Stimulated activated memory B cell treated with anti-CD40 and anti-IgM and Interleukin-4, amounts not matched to agents 10 μg/mL and 1 μg/mL and 100 μg/mL, for 72 hours (primary cell): ENCODE data around the gene TULP4.

Source experiments
- ATAC-seq: fragments of 150-1000 bp; cut with Tn5 transposase; 2 replicates; pipeline ENCODE4 v1.10.0; 2021
- H3K27ac Mint-ChIP-seq: one replicate; pipeline ENCODE4 v1.8.0; 2022; ENCODE audit warnings: mild to moderate bottlenecking, mixed read lengths
- H3K27me3 Mint-ChIP-seq: one replicate; pipeline ENCODE4 v1.8.0; 2022; ENCODE audit warnings: mixed read lengths
- H3K36me3 Mint-ChIP-seq: one replicate; pipeline ENCODE4 v1.8.0; 2022; ENCODE audit warnings: mixed read lengths
- H3K4me1 Mint-ChIP-seq: one replicate; pipeline ENCODE4 v1.8.0; 2022; ENCODE audit warnings: mixed read lengths
- H3K4me3 Mint-ChIP-seq: one replicate; pipeline ENCODE4 v1.8.0; 2022; ENCODE audit warnings: mild to moderate bottlenecking, moderate library complexity, mixed read lengths
- H3K9me3 Mint-ChIP-seq: one replicate; pipeline ENCODE4 v1.8.0; 2022; ENCODE audit warnings: mixed read lengths

The TULP4 gene

GRCh38 chr6:158503222-158503621 lies 191.0 kb downstream of the TULP4 start:
- Mint-ChIP-seq H3K9me3 (no peaks in the 10 kb centered on the region), H3K36me3 (peaks cover 70% of the 10 kb centered on the region), H3K4me1 (no peaks in the 10 kb centered on the region), H3K4me3 (no peak overlapping the region), H3K27me3 (no peaks in the 10 kb centered on the region), H3K27ac (no peak overlapping the region)
- ATAC-seq = no peak

- Mint-ChIP-seq H3K36me3 (peaks cover 66% of the 10 kb centered on the region), H3K9me3 (no peaks in the 10 kb centered on the region), H3K4me3 (no peak overlapping the region), H3K27me3 (no peaks in the 10 kb centered on the region), H3K27ac (no peak overlapping the region), H3K4me1 (no peaks in the 10 kb centered on the region)
- no peak for ATAC-seq
Measured at GRCh38 chr6:158503846-158504245, 191.6 kb downstream of the TULP4 start.

GRCh38 chr6:158505194-158505593 lies 192.9 kb downstream of the TULP4 start:
- Mint-ChIP-seq H3K9me3 (no peaks in the 10 kb centered on the region), H3K4me3 (no peak overlapping the region), H3K4me1 (no peaks in the 10 kb centered on the region), H3K27me3 (no peaks in the 10 kb centered on the region), H3K36me3 (peaks cover 55% of the 10 kb centered on the region), H3K27ac (no peak overlapping the region)
- no peak for ATAC-seq

DNA sequence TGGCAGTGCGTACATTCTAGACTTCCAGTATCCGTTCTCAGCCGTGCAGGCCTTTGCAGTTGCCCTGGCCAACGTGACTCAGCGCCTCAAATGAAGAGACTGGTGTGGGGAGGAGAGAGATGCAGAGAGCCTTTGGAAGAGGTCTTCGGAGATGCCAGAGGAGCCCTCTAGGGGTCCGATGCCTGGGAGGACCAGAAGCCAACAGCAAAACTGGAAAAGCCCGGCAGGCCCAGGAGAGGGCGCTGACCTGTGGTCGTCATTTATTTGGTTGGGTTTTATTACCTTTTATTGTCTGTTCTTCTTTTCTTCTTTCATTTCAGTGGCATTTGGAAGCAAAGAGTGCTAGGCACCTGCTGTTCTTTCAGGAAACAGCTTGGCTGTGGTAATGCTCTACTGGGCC lies 194.3 kb downstream of the TULP4 start:
- Mint-ChIP-seq H3K4me1 (no peaks in the 10 kb centered on the region), H3K27ac (no peak overlapping the region), H3K36me3 (peaks cover 56% of the 10 kb centered on the region), H3K27me3 (no peaks in the 10 kb centered on the region), H3K4me3 (no peak overlapping the region), H3K9me3 (no peaks in the 10 kb centered on the region)
- ATAC-seq = no peak

- ATAC-seq = no peak
- Mint-ChIP-seq H3K4me3 (no peak overlapping the region), H3K27me3 (no peaks in the 10 kb centered on the region), H3K27ac (no peak overlapping the region), H3K9me3 (no peaks in the 10 kb centered on the region), H3K36me3 (peaks cover 51% of the 10 kb centered on the region), H3K4me1 (no peaks in the 10 kb centered on the region)
Measured at GRCh38 chr6:158507174-158507573, 194.9 kb downstream of the TULP4 start.

DNA sequence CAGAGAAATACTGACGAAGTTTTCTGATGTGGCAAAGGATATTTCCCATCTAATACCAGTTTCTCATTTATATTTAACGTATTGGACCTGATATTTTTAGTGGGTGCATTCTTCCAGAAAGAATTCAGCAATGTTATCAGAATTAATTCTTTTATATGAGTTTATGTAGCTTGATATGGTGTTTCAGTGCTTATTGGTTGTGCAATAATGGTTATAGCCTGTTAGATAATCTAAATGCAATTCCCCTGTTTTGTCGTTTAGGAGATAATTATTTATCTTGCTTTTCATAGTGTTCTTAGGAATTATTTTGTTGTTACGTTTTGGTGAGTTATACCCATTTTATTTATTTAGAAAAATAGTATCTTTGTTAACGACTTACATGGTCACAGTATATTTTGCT lies 196.2 kb downstream of the TULP4 start:
- H3K9me3 Mint-ChIP-seq = no peaks in the 10 kb centered on the region
- H3K4me3 Mint-ChIP-seq = no peak overlapping the region
- no peak for ATAC-seq
- no peak overlapping the region for H3K27ac Mint-ChIP-seq
- no peaks in the 10 kb centered on the region for H3K27me3 Mint-ChIP-seq
- H3K4me1 Mint-ChIP-seq = no peaks in the 10 kb centered on the region
- H3K36me3 Mint-ChIP-seq = peaks cover 39% of the 10 kb centered on the region

DNA sequence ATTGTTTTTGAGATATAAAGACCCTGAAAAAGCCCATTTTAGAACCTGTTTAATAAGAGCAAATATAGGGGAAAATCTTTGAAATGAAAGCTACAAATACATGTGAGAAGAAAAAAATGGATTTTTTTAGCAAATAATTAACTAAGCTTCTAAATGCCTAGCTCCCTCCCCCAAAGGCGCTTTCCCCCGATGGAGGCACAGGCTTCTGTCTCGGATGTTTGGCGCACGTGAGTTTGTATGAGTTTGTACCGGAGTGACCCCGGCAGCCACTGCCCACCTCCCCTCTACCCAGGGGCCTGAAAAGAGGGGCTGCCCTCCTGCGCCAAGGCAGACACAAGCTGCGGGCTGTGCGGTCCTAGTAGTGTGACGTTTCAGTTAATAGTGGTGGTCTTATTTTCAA lies 197.2 kb downstream of the TULP4 start:
- H3K36me3 Mint-ChIP-seq = peaks cover 36% of the 10 kb centered on the region
- no peak for ATAC-seq
- H3K27me3 Mint-ChIP-seq = no peaks in the 10 kb centered on the region

DNA sequence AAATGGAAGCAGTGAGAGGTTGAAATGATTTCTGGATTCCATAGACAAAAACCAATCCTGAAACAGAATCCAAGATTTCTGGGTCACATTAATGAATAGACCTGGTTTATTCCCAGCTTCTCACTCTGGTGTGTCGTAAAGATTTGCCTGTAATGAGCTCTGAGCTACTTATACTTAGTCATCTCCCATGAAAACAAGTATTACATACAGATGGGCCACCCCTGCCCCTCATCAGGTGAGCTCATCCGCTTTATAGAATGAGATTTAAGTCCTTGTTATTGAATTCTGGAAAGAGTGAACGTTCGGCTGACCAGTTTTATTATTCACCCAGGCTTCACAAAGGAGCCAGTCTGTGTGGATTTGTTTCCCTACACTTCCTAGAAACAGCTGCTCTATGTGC lies 200.5 kb downstream of the TULP4 start:
- peaks cover 16% of the 10 kb centered on the region for H3K4me1 Mint-ChIP-seq
- no peak overlapping the region for H3K27ac Mint-ChIP-seq
- ATAC-seq = no peak
- no peak overlapping the region for H3K4me3 Mint-ChIP-seq
- H3K9me3 Mint-ChIP-seq = no peaks in the 10 kb centered on the region
- H3K27me3 Mint-ChIP-seq = peaks cover 19% of the 10 kb centered on the region
- H3K36me3 Mint-ChIP-seq = peaks cover 26% of the 10 kb centered on the region

More for the DNA sequence above, 197.2 kb downstream of the TULP4 start:
- Mint-ChIP-seq H3K4me3 (no peak overlapping the region), H3K4me1 (no peaks in the 10 kb centered on the region), H3K9me3 (no peaks in the 10 kb centered on the region), H3K27ac (no peak overlapping the region)

- no peaks in the 10 kb centered on the region for H3K9me3 Mint-ChIP-seq
- H3K27me3 Mint-ChIP-seq = peaks cover 19% of the 10 kb centered on the region
- H3K4me3 Mint-ChIP-seq = no peak overlapping the region
- ATAC-seq = no peak
- H3K36me3 Mint-ChIP-seq = peaks cover 20% of the 10 kb centered on the region
- peaks cover 25% of the 10 kb centered on the region for H3K4me1 Mint-ChIP-seq
- H3K27ac Mint-ChIP-seq = no peak overlapping the region
Measured at GRCh38 chr6:158514176-158514575, 201.9 kb downstream of the TULP4 start.

GRCh38 chr6:158514991-158515390 lies 202.7 kb downstream of the TULP4 start:
- no peak for ATAC-seq
- no peak overlapping the region for H3K4me3 Mint-ChIP-seq
- H3K27ac Mint-ChIP-seq = no peak overlapping the region
- H3K27me3 Mint-ChIP-seq = peaks cover 26% of the 10 kb centered on the region
- peaks cover 25% of the 10 kb centered on the region for H3K4me1 Mint-ChIP-seq
- H3K9me3 Mint-ChIP-seq = no peaks in the 10 kb centered on the region
- H3K36me3 Mint-ChIP-seq = peaks cover 20% of the 10 kb centered on the region

DNA sequence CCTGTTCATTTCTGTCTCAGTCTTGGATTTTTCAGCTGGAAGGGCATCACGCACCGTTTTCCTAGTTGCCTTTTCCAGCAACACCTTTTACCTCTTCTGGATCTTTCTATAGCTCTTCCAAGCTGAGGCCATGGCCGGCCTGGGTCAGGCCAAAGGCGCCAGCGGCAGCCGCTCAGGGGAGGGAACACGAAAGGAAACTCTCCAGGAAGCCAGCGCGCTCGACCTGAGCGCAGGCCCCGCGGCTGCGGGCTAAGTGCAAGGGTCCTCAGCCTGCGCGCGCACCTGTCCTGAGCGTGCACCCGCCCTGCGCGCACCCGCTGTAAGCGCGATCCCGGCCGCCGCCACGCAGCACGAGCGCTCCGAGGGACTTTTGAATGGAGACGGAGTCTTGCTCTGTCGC lies 203.8 kb downstream of the TULP4 start:
- Mint-ChIP-seq H3K27ac (no peak overlapping the region), H3K27me3 (peaks cover 37% of the 10 kb centered on the region), H3K9me3 (no peaks in the 10 kb centered on the region), H3K4me3 (peak overlapping the region; percentile 43), H3K4me1 (peaks cover 25% of the 10 kb centered on the region), H3K36me3 (peaks cover 12% of the 10 kb centered on the region)
- ATAC-seq = no peak

- peaks cover 39% of the 10 kb centered on the region for H3K27me3 Mint-ChIP-seq
- H3K4me3 Mint-ChIP-seq = no peak overlapping the region
- H3K4me1 Mint-ChIP-seq = peaks cover 25% of the 10 kb centered on the region
- H3K36me3 Mint-ChIP-seq = peaks cover 6% of the 10 kb centered on the region
- no peak for ATAC-seq
- no peaks in the 10 kb centered on the region for H3K9me3 Mint-ChIP-seq
- H3K27ac Mint-ChIP-seq = no peak overlapping the region
Measured at GRCh38 chr6:158517038-158517437, 204.8 kb downstream of the TULP4 start.

- Mint-ChIP-seq H3K36me3 (peaks cover 6% of the 10 kb centered on the region), H3K4me3 (peak overlapping the region; percentile 35), H3K4me1 (peaks cover 25% of the 10 kb centered on the region), H3K27ac (no peak overlapping the region), H3K9me3 (no peaks in the 10 kb centered on the region), H3K27me3 (peaks cover 40% of the 10 kb centered on the region)
- peak; percentile 53 for ATAC-seq
Measured at GRCh38 chr6:158517581-158517980, 205.3 kb downstream of the TULP4 start.

- no peaks in the 10 kb centered on the region for H3K9me3 Mint-ChIP-seq
- peaks cover 49% of the 10 kb centered on the region for H3K27me3 Mint-ChIP-seq
- ATAC-seq = peak; percentile 93
- H3K4me1 Mint-ChIP-seq = peaks cover 25% of the 10 kb centered on the region
- peaks cover 6% of the 10 kb centered on the region for H3K36me3 Mint-ChIP-seq
- peak overlapping the region; percentile 71 for H3K27ac Mint-ChIP-seq
- peak overlapping the region; percentile 86 for H3K4me3 Mint-ChIP-seq
Measured at GRCh38 chr6:158518191-158519127, 206.2 kb downstream of the TULP4 start.

DNA sequence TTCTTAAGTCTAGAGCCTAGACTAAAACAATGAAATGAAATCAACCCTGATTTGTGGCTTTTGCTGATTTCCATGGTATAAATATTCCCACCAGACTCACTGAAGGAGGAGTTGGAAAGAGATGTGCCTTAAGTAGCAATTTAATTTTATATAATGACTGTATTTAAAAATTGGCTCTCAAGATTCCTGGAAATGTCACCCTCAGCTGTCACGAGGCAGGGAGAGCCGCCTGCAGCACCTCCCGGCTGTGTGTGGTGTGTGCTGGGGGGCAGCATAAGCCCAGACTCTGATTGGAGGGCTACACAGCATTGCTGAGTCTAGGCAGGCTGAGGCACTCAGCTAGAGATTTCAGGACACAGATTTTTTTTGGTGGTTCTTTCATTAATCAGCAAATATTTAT lies 207.0 kb downstream of the TULP4 start:
- Mint-ChIP-seq H3K27me3 (peaks cover 57% of the 10 kb centered on the region), H3K4me1 (peaks cover 25% of the 10 kb centered on the region), H3K9me3 (no peaks in the 10 kb centered on the region), H3K36me3 (no peaks in the 10 kb centered on the region), H3K4me3 (no peak overlapping the region), H3K27ac (no peak overlapping the region)
- no peak for ATAC-seq

DNA sequence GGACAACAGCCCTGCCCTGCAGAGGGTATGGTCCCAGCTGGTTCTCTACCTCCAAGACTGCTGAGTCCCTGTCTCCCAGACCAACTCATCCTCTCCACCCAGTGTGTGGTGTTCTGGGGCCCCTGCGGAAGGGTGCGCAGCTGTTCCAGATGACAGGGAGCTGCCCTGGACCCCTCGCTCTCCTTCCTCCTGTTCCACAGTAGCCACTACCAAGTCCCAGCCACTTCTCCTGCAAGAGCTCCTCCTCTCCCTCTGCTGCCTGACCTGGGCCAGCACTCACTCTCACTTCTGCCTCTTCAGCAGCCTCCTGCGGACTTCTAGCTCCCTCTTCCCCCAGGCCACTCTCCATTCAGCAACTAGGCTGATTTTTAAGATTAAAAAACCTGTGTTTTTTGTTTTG lies 207.5 kb downstream of the TULP4 start:
- ATAC-seq = no peak
- no peaks in the 10 kb centered on the region for H3K36me3 Mint-ChIP-seq
- peaks cover 25% of the 10 kb centered on the region for H3K4me1 Mint-ChIP-seq
- H3K9me3 Mint-ChIP-seq = no peaks in the 10 kb centered on the region
- H3K4me3 Mint-ChIP-seq = no peak overlapping the region
- peaks cover 62% of the 10 kb centered on the region for H3K27me3 Mint-ChIP-seq
- no peak overlapping the region for H3K27ac Mint-ChIP-seq
